Gastroesophageal sphincter (tissue), 4 donors: ENCODE measurements around the gene ADGRL1. TPM values are rescaled to one million over a fixed set of nuclear protein-coding genes. Genes with fewer than 3 reads are reported as not detected.

Experiments
- ATAC-seq: fragments of 150-250 bp; one replicate; pipeline ENCODE4 v1.9.1; 2016; ENCODE audit warnings: mild to moderate bottlenecking, moderate library complexity
- H3K27ac ChIP-seq, 4 donors: fragments of 200-600 bp; sonication (generic) in 3 of 4; 1 replicate in 3 of 4; 2 replicates in 1 of 4; pipeline ENCODE4 v1.5.1; 2016 to 2019
- H3K27me3 ChIP-seq: fragments of 200-600 bp; sonication (generic); one replicate; pipeline ENCODE4 v1.5.1; 2019
- H3K36me3 ChIP-seq, 2 donors: fragments of 200-600 bp; sonication (generic); one replicate each; pipeline ENCODE4 v1.5.1; 2019; ENCODE audit warnings: control low read depth in 1 of 2
- H3K4me1 ChIP-seq, 3 donors: fragments of 200-600 bp; sonication (generic); 1 replicate in 2 of 3; 2 replicates in 1 of 3; pipeline ENCODE4 v1.5.1; 2016 to 2019; ENCODE audit warnings: control low read depth in 2 of 3
- H3K4me3 ChIP-seq, 2 donors: fragments of 200-600 bp; sonication (generic); one replicate each; pipeline ENCODE4 v1.5.1; 2019; ENCODE audit warnings: mild to moderate bottlenecking in 1 of 2, moderate library complexity in 1 of 2
- H3K9me3 ChIP-seq, 3 donors: fragments of 200-600 bp; sonication (generic); one replicate each; pipeline ENCODE4 v1.5.1; 2017 to 2019; ENCODE audit warnings: control low read depth in 2 of 3
- EP300 ChIP-seq: sonication (generic); formaldehyde crosslinking; IDR thresholded peaks from one replicate; pipeline ENCODE4 v1.6.1; 2017; ENCODE audit warnings: antibody characterized with exemption, mild to moderate bottlenecking
- POLR2A ChIP-seq, 2 donors: fragments of 450-650 bp; IDR thresholded peaks; one replicate each; pipeline ENCODE4 v1.6.1; 2017; ENCODE audit warnings: antibody characterized with exemption in 2 of 2, mild to moderate bottlenecking in 2 of 2, moderate library complexity in 1 of 2
- POLR2AphosphoS5 ChIP-seq: sonication (generic); formaldehyde crosslinking; IDR thresholded peaks from one replicate; pipeline ENCODE4 v1.6.1; 2017; ENCODE audit warnings: antibody characterized with exemption
- WGBS, 2 donors: methylation state at CpG; one replicate each; pipeline ENCODE4 v1.1.5; 2018; ENCODE audit warnings: low coverage in 1 of 2; 5-methylcytosine and 5-hydroxymethylcytosine counted together
- total RNA-seq, 4 donors: library from RNA; depleted of rRNA; stranded (reverse); fragments of >200 nt; gene quantifications; one replicate each; pipeline ENCODE4 v1.1.0, GENCODE V29; 2016
- TF ChIP-seq, protein P1 (sequence below), 4 experiments: fragments of 200-600 bp in 2 of 4; fragments of 450-650 bp in 2 of 4; sonication (generic) in 1 of 4; IDR thresholded peaks; one replicate each; pipeline ENCODE4 v1.5.1; 2017 to 2019; ENCODE audit warnings: antibody characterized with exemption in 4 of 4, mild to moderate bottlenecking in 2 of 4, moderate library complexity in 2 of 4

ADGRL1 gene
- total RNA-seq, 4 donors from 2014 or later, result 13.3 to 47.9 (median 21.1) TPM

DNA sequence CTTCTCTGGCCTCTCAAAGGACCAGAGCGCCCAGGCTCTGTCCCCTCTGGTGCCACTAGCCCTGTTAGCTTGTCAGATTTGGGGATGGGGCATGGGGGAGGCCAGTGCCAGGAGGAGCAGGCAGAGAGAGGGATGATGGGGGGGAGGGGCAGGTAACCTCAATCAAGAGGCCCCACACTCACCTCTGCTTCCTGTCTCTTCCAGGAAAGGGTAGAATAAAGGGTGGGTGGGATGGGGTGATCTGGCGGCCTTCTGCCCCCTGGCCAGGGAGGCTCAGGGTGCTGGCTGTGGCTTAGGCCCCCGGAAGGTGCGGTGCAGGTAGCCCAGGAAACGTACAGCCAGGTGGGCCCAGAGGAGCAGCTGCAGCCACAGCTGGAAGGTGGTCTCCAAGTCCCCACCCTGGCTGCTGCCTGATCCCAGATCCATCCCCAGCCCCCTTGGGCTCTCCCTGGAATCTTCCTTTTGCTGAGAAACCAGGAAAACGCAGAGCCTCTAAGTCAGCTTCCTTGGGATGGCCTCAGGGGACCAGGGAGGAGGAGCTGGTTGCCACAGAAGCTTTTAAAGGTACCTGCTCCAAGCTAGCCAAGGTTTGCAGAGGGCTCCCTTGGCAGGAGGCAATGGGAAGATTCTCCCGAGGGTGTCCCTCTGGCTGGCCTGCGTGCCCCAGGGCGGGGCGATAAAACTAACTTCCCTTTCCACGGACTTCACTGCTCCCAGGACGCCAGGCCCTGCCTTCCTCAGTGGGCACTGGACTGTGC, 93.7 kb downstream of the ADGRL1 start:
- Histone ChIP-seq H3K4me1 (peaks cover 7 to 90% (median 61%) of the 10 kb centered on the region in 3 donors), H3K27ac (peak overlapping the region; percentile 62 to 99 (median 92)), H3K27me3 (no peaks in the 10 kb centered on the region), H3K36me3 (peaks cover 0 to 2% of the 10 kb centered on the region in 2 donors), H3K4me3 (peak overlapping the region in 1 of 2 donors; percentile 29), H3K9me3 (no peaks in the 10 kb centered on the region)
- TF ChIP-seq POLR2AphosphoS5, result no peak
- TF ChIP-seq, protein P1, sequence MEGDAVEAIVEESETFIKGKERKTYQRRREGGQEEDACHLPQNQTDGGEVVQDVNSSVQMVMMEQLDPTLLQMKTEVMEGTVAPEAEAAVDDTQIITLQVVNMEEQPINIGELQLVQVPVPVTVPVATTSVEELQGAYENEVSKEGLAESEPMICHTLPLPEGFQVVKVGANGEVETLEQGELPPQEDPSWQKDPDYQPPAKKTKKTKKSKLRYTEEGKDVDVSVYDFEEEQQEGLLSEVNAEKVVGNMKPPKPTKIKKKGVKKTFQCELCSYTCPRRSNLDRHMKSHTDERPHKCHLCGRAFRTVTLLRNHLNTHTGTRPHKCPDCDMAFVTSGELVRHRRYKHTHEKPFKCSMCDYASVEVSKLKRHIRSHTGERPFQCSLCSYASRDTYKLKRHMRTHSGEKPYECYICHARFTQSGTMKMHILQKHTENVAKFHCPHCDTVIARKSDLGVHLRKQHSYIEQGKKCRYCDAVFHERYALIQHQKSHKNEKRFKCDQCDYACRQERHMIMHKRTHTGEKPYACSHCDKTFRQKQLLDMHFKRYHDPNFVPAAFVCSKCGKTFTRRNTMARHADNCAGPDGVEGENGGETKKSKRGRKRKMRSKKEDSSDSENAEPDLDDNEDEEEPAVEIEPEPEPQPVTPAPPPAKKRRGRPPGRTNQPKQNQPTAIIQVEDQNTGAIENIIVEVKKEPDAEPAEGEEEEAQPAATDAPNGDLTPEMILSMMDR (IDR thresholded peaks at IDR 0.05), result no peak
- TF ChIP-seq POLR2A (IDR thresholded peaks at IDR 0.05), result no peak
- no peak for TF ChIP-seq EP300
- peak; percentile 11 for ATAC-seq
- WGBS, 2 donors, result no CpG with 5 or more reads among the region's 12 CpGs

DNA sequence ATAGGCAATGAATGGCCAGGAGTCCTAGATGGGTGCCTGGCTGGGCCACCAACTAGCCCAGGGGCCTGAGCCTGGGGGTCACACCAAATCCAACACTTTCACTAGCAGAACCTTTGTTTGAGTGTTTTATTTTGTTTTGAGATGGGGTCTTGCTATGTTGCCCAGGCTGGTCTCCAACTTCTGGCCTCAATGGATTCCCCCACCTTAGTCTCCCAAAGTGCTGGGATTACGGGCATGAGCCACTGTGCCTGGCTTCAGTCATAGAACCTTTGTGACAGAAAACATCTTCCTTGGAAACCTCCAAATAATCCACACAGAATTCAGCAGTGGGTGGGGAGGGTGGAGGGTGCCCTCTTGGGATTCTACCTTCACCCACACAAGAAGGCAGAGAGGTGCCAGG, 94.5 kb downstream of the ADGRL1 start:
- H3K36me3 ChIP-seq, result peaks cover 0 to 9% of the 10 kb centered on the region in 2 donors
- H3K4me3 ChIP-seq, result no peak overlapping the region
- no peaks in the 10 kb centered on the region for H3K27me3 ChIP-seq
- no peak for TF ChIP-seq POLR2AphosphoS5
- TF ChIP-seq EP300, result no peak
- TF ChIP-seq, protein P1 (IDR thresholded peaks at IDR 0.05), result no peak
- peaks cover 7 to 92% (median 59%) of the 10 kb centered on the region in 3 donors for H3K4me1 ChIP-seq
- WGBS, 2 donors, result no CpG with 5 or more reads among the region's 1 CpG
- peak overlapping the region; percentile 17 to 99 (median 92) for H3K27ac ChIP-seq
- H3K9me3 ChIP-seq, result no peaks in the 10 kb centered on the region
- no peak for ATAC-seq

DNA sequence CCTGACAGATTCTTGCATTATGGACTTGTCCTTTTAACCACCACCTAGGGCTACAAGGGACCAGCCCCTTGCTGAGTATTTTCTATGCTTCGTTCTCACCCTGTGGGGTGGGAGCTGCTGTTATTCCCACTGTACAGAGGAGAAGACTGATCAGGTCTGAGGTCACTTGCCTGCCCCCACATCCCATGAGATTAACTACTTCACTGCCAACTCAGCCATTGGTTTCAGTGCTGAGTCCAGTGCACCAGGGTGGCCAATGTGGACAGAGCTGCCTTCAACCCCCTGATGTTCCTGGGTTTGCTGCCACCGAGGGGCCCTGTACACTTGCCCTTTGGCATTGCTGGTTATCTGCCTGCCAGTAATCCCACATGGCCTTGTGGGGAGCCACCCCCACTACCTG, 95.3 kb downstream of the ADGRL1 start:
- Histone ChIP-seq H3K4me1 (peaks cover 6 to 83% (median 51%) of the 10 kb centered on the region in 3 donors), H3K36me3 (peaks cover 0 to 18% of the 10 kb centered on the region in 2 donors), H3K4me3 (no peak overlapping the region), H3K9me3 (no peaks in the 10 kb centered on the region), H3K27me3 (no peaks in the 10 kb centered on the region), H3K27ac (no peak overlapping the region)
- WGBS, 2 donors, result 38 to 40% methylated on average over 1 of the region's 2 CpGs
- TF ChIP-seq POLR2A (IDR thresholded peaks at IDR 0.05) (no peak), EP300 (no peak), POLR2AphosphoS5 (no peak)
- TF ChIP-seq, protein P1 (IDR thresholded peaks at IDR 0.05), result no peak
- ATAC-seq, result no peak

DNA sequence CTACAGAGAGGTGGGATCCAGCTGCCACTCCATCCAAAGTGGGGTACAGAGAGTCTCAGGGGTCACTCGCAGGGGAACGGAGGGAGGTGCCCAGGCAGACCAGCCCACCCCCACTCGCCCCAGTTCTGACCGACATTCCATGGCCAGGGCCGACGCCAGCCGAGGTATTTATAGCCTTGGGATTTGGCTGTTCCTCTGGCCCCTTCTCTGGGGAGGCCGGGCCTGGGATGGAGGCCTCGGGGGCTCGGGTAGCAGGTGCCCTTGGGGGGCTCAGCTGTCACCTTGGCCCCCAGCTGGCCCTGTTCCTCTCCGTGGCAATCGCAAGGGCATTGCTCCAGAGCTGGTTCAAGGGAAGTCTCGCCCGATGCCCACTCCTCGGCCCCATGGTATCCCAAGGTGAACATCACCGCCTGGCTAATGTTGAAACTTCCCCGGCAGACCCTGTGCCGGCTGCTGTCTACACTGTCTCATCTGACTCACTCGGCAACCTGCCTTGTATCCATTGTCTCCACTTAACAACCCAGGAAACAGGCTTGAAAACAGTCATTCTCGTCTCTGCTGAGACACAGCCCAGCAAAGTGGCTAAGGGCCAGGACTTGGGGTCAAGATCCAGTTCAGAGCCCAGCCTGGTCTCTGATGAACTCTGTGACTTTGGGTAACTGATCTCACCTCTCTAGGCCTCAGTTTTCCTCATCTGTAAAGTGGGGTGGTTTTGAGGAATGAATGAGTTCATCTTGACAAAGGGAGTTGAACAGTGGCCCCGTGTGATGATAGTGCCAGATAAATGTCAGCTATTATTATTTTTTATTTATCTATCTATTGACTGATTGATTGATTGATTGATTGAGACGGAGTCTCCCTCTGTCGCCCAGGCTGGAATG, 98.1 kb downstream of the ADGRL1 start:
- 53 to 71% methylated on average over 3 to 5 of the region's 23 CpGs for WGBS, 2 donors
- TF ChIP-seq EP300, result no peak
- peak; percentile 10 for TF ChIP-seq POLR2AphosphoS5
- no peak for TF ChIP-seq POLR2A (IDR thresholded peaks at IDR 0.05)
- TF ChIP-seq, protein P1 (IDR thresholded peaks at IDR 0.05), result no peak
- H3K36me3 ChIP-seq, result peaks cover 0 to 46% of the 10 kb centered on the region in 2 donors
- H3K4me3 ChIP-seq, result no peak overlapping the region
- peaks cover 0 to 55% (median 26%) of the 10 kb centered on the region in 3 donors for H3K4me1 ChIP-seq
- ATAC-seq, result peak; percentile 70
- H3K27me3 ChIP-seq, result no peaks in the 10 kb centered on the region
- peak overlapping the region; percentile 64 to 92 (median 82) for H3K27ac ChIP-seq
- no peaks in the 10 kb centered on the region for H3K9me3 ChIP-seq
